Right hindlimb (tissue), 1 donor: ENCODE results near the gene PFKM.
"Not testable (repeated sequence)": the region's sequence is repeated elsewhere in the genome, so short reads cannot be mapped to it uniquely, and the experiment has no call there.

Experiments
- DNase-seq: peaks from one replicate; pipeline ENCODE4 v3.0.0-alpha.2; 2018

PFKM gene

GRCh38 chr12:48115957-48116356, 3.2 kb upstream of the PFKM start:
- no peak for DNase-seq

GRCh38 chr12:48118284-48118871, 786 bp upstream of the PFKM start:
- DNase-seq: peak; percentile 28

GRCh38 chr12:48119834-48120195, 651 bp downstream of the PFKM start:
- no peak for DNase-seq

GRCh38 chr12:48121522-48121921, 2.4 kb downstream of the PFKM start:
- DNase-seq: no peak

- DNase-seq: no peak
Observed at GRCh38 chr12:48122065-48122834, 3.1 kb downstream of the PFKM start.

- DNase-seq: no peak
Observed at GRCh38 chr12:48123169-48123568, 4.0 kb downstream of the PFKM start.

- DNase-seq: not testable (repeated sequence)
Observed at GRCh38 chr12:48125542-48125941, 6.4 kb downstream of the PFKM start.

- DNase-seq: peak; percentile 24
Observed at GRCh38 chr12:48125985-48126384, 6.8 kb downstream of the PFKM start.

- DNase-seq: no peak
Observed at GRCh38 chr12:48126953-48127630, 7.9 kb downstream of the PFKM start.

- no peak for DNase-seq
Observed at GRCh38 chr12:48128800-48129199, 9.6 kb downstream of the PFKM start.

GRCh38 chr12:48129376-48129775, 10.2 kb downstream of the PFKM start:
- no peak for DNase-seq

GRCh38 chr12:48131517-48131916, 12.4 kb downstream of the PFKM start:
- no peak for DNase-seq

- no peak for DNase-seq
Observed at GRCh38 chr12:48132826-48133225, 13.7 kb downstream of the PFKM start.

GRCh38 chr12:48135027-48135426, 15.9 kb downstream of the PFKM start:
- no peak for DNase-seq

- DNase-seq: no peak
Observed at GRCh38 chr12:48142818-48143674, 23.9 kb downstream of the PFKM start.

- DNase-seq: no peak
Observed at GRCh38 chr12:48143898-48144297, 24.7 kb downstream of the PFKM start.

- DNase-seq: no peak
Observed at GRCh38 chr12:48145981-48146380, 26.8 kb downstream of the PFKM start.

GRCh38 chr12:48151103-48151771, 32.1 kb downstream of the PFKM start:
- no peak for DNase-seq

GRCh38 chr12:48155786-48156185, 36.6 kb downstream of the PFKM start:
- not testable (repeated sequence) for DNase-seq

GRCh38 chr12:48156652-48157017, 37.5 kb downstream of the PFKM start:
- no peak for DNase-seq

- peak; percentile 99 for DNase-seq
Observed at GRCh38 chr12:48157018-48157888, 38.1 kb downstream of the PFKM start, which contains the start of gene ASB8. Gene ASB8, minus strand, starts transcription at chr12:48157515. Its CDS starts 4,019 bp downstream, at chr12:48153496.
